ENCODE data around the gene CDK11A.
"Not testable (repeated sequence)": the region's sequence is repeated elsewhere in the genome, so short reads cannot be mapped to it uniquely, and the experiment has no call there.

The CDK11A gene

GRCh38 chr1:1704284-1704957 is 19.7 kb downstream of the CDK11A start:
- not testable (repeated sequence) for H3K27ac ChIP-seq (ENCODE audit: low read depth, low read length); H3K4me3 ChIP-seq (ENCODE audit: low read length); H3K36me3 ChIP-seq (ENCODE audit: control insufficient read depth, low read length); H3K27me3 ChIP-seq (ENCODE audit: control insufficient read depth, low read length); H3K9me2 ChIP-seq (replicated peaks; ENCODE audit: control insufficient read depth, low read length); H4K20me1 ChIP-seq (ENCODE audit: control insufficient read depth, insufficient read depth, low read depth, low read length); H3K4me1 ChIP-seq (ENCODE audit: control insufficient read depth, low read length); H3K79me2 ChIP-seq (ENCODE audit: control insufficient read depth, low read length); H3K9me3 ChIP-seq (ENCODE audit: control insufficient read depth, insufficient read depth, low read length); H3F3A ChIP-seq (ENCODE audit: control insufficient read depth, insufficient read depth); H3K4me2 ChIP-seq (ENCODE audit: low read length)

DNA sequence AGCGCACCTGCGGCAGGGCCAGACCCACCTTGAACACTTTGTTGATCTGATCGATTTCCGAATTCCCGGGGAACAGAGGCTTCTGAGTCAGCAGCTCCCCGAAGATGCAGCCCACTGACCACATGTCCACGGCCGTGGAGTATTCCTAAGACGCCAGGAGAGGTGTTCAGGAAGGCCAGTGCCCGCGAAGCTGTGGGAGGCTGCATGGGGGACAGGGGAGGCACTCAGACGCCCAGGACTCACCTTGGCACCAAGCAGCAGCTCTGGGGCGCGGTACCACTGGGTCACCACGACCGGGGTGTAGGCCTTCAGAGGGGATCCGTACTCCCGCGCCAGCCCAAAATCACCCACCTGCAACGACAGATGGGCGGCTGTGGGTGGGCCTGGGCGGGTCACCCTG is 20.4 kb downstream of the CDK11A start:
- no peaks in the 10 kb centered on the region for H3K79me2 ChIP-seq (ENCODE audit: control insufficient read depth, low read length)
- TF ChIP-seq CTCF (IDR thresholded peaks at IDR 0.05; ENCODE audit: low read depth, low read length, poor library complexity, severe bottlenecking) (no peak), EZH2phosphoT487 (IDR thresholded peaks at IDR 0.05; ENCODE audit: borderline replicate concordance, low read length) (no peak)
- H3K27ac ChIP-seq (ENCODE audit: low read depth, low read length) = no peak overlapping the region
- no peak overlapping the region for H3K4me2 ChIP-seq (ENCODE audit: low read length)
- no peaks in the 10 kb centered on the region for H3K9me2 ChIP-seq (replicated peaks; ENCODE audit: control insufficient read depth, low read length)
- H3K27me3 ChIP-seq (ENCODE audit: control insufficient read depth, low read length) = no peaks in the 10 kb centered on the region
- no peak overlapping the region for H3K4me3 ChIP-seq (ENCODE audit: low read length)
- no peaks in the 10 kb centered on the region for H4K20me1 ChIP-seq (ENCODE audit: control insufficient read depth, insufficient read depth, low read depth, low read length)
- H3K36me3 ChIP-seq (ENCODE audit: control insufficient read depth, low read length) = no peaks in the 10 kb centered on the region
- H3F3A ChIP-seq (ENCODE audit: control insufficient read depth, insufficient read depth) = no peaks in the 10 kb centered on the region
- no peaks in the 10 kb centered on the region for H3K9me3 ChIP-seq (ENCODE audit: control insufficient read depth, insufficient read depth, low read length)
- H3K4me1 ChIP-seq (ENCODE audit: control insufficient read depth, low read length) = no peaks in the 10 kb centered on the region

- H3K9me2 ChIP-seq (replicated peaks; ENCODE audit: control insufficient read depth, low read length); H3K9me3 ChIP-seq (ENCODE audit: control insufficient read depth, insufficient read depth, low read length); H3K4me3 ChIP-seq (ENCODE audit: low read length); H3K36me3 ChIP-seq (ENCODE audit: control insufficient read depth, low read length); H3K27me3 ChIP-seq (ENCODE audit: control insufficient read depth, low read length); H3K27ac ChIP-seq (ENCODE audit: low read depth, low read length); H3K79me2 ChIP-seq (ENCODE audit: control insufficient read depth, low read length); H4K20me1 ChIP-seq (ENCODE audit: control insufficient read depth, insufficient read depth, low read depth, low read length); H3K4me1 ChIP-seq (ENCODE audit: control insufficient read depth, low read length); H3K4me2 ChIP-seq (ENCODE audit: low read length); H3F3A ChIP-seq (ENCODE audit: control insufficient read depth, insufficient read depth): not testable (repeated sequence)
Measured at GRCh38 chr1:1702506-1702905, 21.7 kb downstream of the CDK11A start.

DNA sequence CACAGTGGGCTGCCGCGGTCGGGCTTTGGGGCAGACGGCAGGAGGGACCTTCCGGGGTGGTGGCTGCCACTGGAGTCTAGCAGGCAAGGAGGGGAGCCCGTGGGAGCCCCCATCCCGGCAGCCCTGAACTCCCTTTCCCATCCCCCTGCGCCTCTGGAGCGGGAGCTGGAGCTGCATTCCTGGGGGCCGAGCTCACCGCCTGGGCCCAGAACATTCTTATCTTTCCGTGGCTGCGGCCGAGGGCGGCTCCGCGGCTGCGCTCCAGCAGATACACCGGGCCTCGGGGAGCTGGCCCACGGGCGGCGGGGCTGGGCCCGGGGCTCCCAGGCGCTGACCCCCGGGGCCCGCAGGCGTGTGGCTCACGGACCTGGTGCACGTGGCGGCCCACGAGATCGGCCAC is 23.6 kb downstream of the CDK11A start:
- H3K79me2 ChIP-seq (ENCODE audit: control insufficient read depth, low read length); H3K9me3 ChIP-seq (ENCODE audit: control insufficient read depth, insufficient read depth, low read length); H3K36me3 ChIP-seq (ENCODE audit: control insufficient read depth, low read length); H3K9me2 ChIP-seq (replicated peaks; ENCODE audit: control insufficient read depth, low read length); H3K27ac ChIP-seq (ENCODE audit: low read depth, low read length); H4K20me1 ChIP-seq (ENCODE audit: control insufficient read depth, insufficient read depth, low read depth, low read length); H3K4me3 ChIP-seq (ENCODE audit: low read length); H3K27me3 ChIP-seq (ENCODE audit: control insufficient read depth, low read length); H3F3A ChIP-seq (ENCODE audit: control insufficient read depth, insufficient read depth); H3K4me1 ChIP-seq (ENCODE audit: control insufficient read depth, low read length); H3K4me2 ChIP-seq (ENCODE audit: low read length): not testable (repeated sequence)

GRCh38 chr1:1700067-1700466 is 24.1 kb downstream of the CDK11A start:
- not testable (repeated sequence) for H3K4me3 ChIP-seq (ENCODE audit: low read length); H3F3A ChIP-seq (ENCODE audit: control insufficient read depth, insufficient read depth); H4K20me1 ChIP-seq (ENCODE audit: control insufficient read depth, insufficient read depth, low read depth, low read length); H3K4me1 ChIP-seq (ENCODE audit: control insufficient read depth, low read length); H3K79me2 ChIP-seq (ENCODE audit: control insufficient read depth, low read length); H3K36me3 ChIP-seq (ENCODE audit: control insufficient read depth, low read length); H3K9me3 ChIP-seq (ENCODE audit: control insufficient read depth, insufficient read depth, low read length); H3K9me2 ChIP-seq (replicated peaks; ENCODE audit: control insufficient read depth, low read length); H3K4me2 ChIP-seq (ENCODE audit: low read length); H3K27me3 ChIP-seq (ENCODE audit: control insufficient read depth, low read length); H3K27ac ChIP-seq (ENCODE audit: low read depth, low read length)

GRCh38 chr1:1699061-1699460 is 25.1 kb downstream of the CDK11A start:
- H3K9me3 ChIP-seq (ENCODE audit: control insufficient read depth, insufficient read depth, low read length); H3K9me2 ChIP-seq (replicated peaks; ENCODE audit: control insufficient read depth, low read length); H3K4me3 ChIP-seq (ENCODE audit: low read length); H3K4me1 ChIP-seq (ENCODE audit: control insufficient read depth, low read length); H3F3A ChIP-seq (ENCODE audit: control insufficient read depth, insufficient read depth); H3K27ac ChIP-seq (ENCODE audit: low read depth, low read length); H3K36me3 ChIP-seq (ENCODE audit: control insufficient read depth, low read length); H3K27me3 ChIP-seq (ENCODE audit: control insufficient read depth, low read length); H3K4me2 ChIP-seq (ENCODE audit: low read length); H3K79me2 ChIP-seq (ENCODE audit: control insufficient read depth, low read length); H4K20me1 ChIP-seq (ENCODE audit: control insufficient read depth, insufficient read depth, low read depth, low read length): not testable (repeated sequence)

GRCh38 chr1:1697358-1698183 is 26.6 kb downstream of the CDK11A start:
- H4K20me1 ChIP-seq (ENCODE audit: control insufficient read depth, insufficient read depth, low read depth, low read length); H3K4me1 ChIP-seq (ENCODE audit: control insufficient read depth, low read length); H3K27ac ChIP-seq (ENCODE audit: low read depth, low read length); H3K27me3 ChIP-seq (ENCODE audit: control insufficient read depth, low read length); H3K9me3 ChIP-seq (ENCODE audit: control insufficient read depth, insufficient read depth, low read length); H3F3A ChIP-seq (ENCODE audit: control insufficient read depth, insufficient read depth); H3K79me2 ChIP-seq (ENCODE audit: control insufficient read depth, low read length); H3K36me3 ChIP-seq (ENCODE audit: control insufficient read depth, low read length); H3K4me3 ChIP-seq (ENCODE audit: low read length); H3K9me2 ChIP-seq (replicated peaks; ENCODE audit: control insufficient read depth, low read length); H3K4me2 ChIP-seq (ENCODE audit: low read length): not testable (repeated sequence)
